ENCODE data around the gene ABCB6.

The ABCB6 gene

DNA sequence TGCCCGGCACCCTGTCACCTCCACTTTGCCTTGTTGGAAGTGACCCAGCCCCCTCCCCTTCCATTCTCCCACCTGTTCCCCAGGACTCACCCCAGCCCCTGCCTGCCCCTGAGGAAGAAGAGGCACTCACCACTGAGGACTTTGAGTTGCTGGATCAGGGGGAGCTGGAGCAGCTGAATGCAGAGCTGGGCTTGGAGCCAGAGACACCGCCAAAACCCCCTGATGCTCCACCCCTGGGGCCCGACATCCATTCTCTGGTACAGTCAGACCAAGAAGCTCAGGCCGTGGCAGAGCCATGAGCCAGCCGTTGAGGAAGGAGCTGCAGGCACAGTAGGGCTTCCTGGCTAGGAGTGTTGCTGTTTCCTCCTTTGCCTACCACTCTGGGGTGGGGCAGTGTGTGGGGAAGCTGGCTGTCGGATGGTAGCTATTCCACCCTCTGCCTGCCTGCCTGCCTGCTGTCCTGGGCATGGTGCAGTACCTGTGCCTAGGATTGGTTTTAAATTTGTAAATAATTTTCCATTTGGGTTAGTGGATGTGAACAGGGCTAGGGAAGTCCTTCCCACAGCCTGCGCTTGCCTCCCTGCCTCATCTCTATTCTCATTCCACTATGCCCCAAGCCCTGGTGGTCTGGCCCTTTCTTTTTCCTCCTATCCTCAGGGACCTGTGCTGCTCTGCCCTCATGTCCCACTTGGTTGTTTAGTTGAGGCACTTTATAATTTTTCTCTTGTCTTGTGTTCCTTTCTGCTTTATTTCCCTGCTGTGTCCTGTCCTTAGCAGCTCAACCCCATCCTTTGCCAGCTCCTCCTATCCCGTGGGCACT lies 36.2 kb downstream of the ABCB6 start:
- peak; percentile 26 for DNase-seq

DNA sequence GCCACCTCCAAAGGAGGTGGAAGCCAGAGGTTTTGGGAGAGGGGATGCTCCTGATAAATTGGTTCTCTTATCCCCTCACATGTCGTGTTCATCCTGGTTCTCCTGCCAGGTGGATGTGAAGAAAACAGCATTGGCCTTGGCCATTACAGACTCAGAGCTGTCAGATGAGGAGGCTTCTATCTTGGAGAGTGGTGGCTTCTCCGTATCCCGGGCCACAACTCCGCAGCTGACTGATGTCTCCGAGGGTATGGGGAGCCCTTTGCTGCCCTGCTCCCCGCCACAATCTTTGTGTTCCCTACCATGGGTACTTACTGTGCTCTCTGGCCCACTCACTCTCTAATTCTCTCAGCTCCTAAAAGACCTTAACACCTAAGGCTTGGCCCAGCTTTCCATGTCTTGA lies 37.2 kb downstream of the ABCB6 start:
- DNase-seq = no peak

DNA sequence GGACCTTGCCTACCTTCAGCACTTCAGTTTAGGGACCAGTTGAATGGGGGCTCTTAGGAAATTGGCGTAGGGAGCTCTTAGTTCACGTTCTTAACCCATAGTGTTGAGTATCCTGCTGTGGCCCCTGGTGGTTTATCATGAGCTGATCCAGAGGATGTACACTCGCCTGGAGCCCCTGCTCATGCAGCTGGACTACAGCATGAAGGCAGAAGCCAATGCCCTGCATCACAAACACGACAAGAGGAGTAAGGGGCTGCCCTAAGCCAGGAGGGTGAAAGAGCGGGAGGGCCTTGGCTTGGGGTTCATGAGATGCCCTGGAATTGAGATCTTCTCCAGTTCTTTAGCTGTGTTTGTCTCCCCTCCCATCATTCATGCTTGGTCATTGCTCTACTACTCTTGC lies 37.8 kb downstream of the ABCB6 start:
- no peak for DNase-seq

DNA sequence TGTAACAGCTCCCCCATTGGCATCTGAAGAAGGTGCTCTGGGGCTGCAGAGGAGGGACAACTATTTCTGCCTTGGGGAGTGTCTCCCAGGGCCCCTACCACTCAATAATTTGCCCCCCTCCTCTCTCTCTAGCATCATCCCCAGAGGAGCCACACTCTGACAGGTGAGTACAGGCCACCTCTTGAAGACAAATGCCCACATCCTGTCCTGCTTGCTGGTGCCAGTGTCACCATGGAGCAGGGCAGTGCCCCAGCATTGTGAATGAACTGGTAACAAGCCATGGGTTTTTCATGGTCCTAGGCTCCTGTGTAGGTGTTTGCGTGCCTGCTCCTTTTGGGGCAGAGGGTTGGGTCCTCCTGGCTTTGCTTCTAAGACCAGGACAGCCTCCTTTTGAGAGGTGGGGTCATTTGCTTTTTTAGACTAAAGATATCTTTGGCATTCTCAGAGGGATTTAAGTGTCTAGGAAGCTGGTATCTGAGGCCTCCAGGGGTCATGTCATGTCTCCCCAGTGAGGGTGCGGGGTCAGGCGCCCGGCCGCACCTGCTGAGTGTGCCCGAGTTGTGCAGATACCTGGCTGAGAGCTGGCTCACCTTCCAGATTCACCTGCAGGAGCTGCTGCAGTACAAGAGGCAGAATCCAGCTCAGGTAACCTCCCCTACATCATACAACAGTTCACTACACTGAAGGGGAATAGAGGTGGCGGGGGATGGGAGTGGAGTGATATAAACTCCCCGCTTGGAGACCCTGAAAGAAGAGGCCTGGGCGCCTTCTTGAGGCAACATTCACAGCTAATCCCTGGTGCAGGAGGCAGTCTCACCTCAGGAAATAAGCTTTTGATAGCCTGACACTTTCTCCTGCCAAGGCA lies 38.9 kb downstream of the ABCB6 start:
- DNase-seq = no peak

DNA sequence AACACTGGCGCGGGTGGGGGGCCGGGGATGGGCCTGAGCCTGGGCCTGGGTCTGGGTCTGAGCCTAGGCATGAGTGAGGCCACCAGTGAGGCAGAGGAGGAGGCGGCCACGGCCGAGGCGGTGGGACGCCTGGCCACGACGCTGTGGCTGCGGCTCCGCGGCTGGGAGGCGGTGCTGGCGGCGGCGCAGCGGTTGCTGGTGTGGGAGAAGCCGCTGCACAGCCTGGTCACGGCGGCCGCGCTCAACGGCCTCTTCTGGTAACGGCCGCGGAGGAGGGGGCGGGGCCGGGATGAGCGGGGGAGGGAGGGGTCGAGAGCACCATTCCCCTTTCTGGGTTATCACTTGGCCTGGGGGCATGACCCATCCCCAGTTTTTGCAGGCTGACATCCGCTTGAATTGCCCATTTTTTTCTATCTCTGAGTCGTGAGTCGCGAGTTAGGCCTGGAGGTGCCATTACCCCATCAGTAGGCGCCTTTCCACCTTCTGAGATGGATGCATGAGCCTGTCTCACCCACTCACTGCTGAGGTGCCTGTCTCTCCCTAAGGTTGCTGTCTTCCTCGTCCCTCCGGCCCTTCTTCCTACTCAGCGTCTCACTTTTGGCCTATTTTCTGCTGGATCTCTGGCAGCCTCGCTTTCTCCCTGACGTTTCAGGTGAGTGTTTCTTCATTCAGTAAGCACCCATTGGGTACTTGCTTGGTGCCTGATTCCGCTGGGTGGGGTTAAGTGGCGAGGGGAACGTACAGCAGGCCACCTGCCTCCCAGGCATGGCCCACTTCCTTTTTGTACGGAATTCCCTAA lies 40.2 kb downstream of the ABCB6 start:
- DNase-seq = peak; percentile 42

DNA sequence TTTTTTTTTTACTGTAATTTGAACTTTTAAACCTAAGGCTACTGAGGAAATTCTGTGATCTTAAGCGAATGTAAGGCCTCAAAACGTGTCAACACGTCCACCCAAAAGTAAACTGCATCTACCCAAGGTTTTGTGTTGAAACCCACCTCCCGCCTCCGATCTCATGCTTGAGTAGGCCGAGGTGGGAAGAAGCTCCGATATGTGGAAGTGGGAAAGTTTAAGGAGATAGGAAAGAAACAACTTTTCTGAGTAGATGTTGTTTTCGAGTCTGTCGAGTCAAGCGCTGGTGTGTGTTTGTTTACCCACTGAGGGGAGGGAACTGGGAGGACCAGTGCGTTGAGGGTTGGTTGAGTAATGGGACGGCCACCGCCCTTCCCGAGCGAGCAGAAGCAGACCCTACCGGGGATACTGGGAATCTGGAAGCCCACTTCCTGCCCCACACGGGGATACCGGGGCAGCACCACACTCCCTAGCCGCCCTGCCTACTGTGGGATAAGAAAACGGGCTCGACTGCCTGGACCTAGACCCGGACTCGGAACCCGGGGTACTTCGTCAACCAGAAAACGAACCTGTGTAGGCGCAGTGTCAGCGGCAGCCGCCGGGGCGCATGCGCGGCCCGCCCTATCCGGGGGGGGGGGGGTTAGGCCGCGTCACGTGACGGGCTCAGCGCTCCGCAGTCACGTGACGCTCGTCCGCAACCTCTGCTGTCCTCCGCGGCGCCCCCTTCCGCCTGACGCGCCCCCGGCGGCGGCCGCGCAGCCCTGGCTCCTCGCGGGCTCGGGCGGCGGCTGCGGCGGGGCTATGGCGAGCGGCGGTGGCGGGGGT lies 41.0 kb downstream of the ABCB6 start, which contains the start of gene RETREG2:
Gene RETREG2 (plus strand): TSS at position 724 of the 825 bp plus-strand sequence. CDS start 78 bp downstream, at position 802.
- DNase-seq = peak; percentile 82

DNA sequence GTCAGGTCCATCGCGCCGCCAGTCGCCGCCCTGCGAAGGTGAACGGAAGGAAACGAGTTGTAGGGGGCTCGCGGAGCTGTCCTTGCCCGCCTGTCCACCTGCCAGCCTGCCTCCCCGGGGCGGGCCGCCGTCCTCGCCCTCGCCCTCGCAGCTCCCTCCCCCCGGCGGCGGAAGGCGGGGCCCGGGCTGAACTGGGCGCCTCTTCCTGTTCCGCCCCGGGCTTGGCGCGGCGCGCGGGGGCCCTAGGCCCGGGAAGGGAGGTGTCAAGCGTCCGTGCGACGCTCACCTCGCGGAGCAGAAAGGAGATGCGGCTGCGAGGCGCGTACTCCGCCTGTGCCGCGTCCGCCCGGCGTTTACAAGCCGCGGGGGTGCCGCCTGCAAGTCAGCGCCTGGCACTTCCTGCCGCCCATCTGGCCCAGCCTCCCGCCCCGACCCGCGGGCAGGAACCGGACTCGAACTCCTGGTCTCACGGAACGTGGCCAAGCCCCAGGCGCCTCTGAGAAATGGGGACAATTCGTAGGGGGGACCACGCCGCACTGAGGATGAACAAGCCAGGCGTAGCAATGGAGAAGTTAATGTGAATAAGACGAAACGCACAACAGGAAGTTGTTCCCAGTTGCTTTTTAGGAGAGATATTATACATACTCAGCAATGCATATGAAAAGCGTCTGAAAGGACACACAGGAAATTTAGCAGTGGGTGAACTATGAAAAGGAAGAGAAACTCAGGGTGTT lies 41.8 kb downstream of the ABCB6 start, which contains the start of gene CNPPD1:
Gene CNPPD1 (minus strand): TSS at position 108 of the 734 bp plus-strand sequence. CDS start 97 bp downstream, at position 11.
- DNase-seq = peak; percentile 90

DNA sequence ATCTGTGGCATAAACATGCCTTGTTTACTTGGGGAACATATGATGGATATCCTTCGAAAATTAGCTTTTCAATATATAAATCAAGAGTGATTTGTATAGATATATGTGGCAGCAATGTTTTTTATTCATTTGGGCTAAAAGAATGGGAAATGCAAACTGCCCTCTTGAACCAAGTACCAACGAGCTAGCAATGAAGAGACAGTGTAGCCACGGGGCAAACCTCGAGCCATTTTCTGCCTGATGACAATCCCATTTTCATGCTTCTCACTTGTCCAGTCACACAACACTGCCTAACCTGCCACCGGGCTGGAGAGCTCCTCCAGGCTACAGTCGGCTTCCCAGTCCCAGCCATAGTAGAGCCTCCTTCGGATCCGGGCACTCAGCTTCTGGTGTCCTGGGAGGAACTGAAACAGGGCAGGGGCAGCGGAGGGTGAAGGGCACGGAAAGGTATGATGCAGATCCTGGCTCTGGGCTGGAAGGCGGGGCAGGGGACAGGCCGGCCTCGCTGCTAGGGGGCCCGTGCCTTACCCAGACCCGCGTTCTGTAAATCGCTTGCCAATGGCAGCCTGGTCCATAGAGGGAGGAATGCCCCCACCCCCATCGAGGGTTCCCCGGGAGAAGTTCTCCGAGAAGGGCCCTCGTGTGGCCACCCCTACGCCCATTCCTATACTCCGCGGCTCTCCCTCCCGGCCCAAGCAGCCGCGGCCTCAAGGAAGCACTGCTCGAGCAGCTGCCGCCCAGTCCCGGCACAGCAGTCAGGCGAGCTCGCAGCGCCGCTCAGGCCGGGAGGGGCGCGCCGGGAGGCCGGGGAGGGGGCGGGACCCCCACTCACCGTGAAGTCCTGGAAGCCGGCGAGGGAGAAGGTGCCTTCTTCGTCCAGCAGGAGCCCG lies 42.6 kb downstream of the ABCB6 start:
- DNase-seq = peak; percentile 41

DNA sequence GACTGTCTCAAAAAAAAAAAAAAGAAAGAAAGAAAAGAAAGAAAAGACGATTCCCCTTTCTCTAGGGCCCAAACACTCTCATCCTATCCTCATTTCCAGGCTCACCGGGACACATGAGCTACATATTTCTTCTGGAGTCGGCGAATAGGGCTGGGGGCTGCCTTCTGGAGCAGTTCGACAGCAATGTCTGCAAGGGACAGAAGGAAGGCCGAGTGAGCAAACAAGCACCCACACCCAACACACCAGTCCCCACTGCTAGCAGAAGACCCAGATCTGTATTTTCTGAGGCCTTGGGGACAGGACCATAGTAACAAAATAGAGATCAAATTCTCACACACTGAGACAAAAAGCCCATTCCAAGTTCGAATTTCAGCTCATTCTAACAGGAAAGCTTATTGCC lies 43.3 kb downstream of the ABCB6 start:
- DNase-seq = no peak

DNA sequence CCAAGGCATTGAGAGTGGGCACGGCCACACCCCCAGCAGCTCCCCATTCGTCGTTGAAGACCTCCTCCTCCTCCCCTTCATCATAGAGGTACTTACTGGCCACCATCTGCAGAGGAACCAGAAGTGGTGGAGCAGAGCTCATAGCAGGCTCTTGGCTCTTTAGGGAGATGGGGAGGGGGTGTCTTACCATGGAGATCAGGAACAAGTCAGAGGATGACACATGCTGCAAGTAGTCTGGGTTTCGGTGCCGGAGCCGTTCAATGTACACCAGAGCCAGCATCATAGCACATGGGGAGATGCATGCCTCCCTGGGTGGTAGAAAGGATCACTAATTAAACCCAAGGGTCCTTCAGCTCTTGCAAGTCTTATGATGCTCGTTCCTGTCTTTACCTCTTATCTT lies 44.0 kb downstream of the ABCB6 start:
- no peak for DNase-seq

DNA sequence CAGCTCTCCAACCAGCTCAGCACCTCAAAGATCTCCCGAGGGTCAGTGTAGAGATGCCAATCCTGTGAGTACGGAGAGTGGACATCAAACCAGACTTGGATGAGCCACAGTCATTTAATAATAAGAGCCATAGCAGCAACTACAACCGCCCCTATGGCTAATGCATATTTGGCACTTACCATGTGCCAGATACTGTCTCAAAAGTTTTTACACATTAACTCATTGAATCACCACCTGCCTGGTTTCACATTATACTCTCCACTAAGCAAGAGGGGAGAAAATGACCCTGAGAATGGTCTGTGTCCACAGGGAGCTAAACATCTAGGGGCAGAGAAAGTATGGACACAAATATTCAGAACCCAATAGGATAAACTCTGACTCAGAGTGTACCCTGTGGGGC lies 44.6 kb downstream of the ABCB6 start:
- DNase-seq = no peak

DNA sequence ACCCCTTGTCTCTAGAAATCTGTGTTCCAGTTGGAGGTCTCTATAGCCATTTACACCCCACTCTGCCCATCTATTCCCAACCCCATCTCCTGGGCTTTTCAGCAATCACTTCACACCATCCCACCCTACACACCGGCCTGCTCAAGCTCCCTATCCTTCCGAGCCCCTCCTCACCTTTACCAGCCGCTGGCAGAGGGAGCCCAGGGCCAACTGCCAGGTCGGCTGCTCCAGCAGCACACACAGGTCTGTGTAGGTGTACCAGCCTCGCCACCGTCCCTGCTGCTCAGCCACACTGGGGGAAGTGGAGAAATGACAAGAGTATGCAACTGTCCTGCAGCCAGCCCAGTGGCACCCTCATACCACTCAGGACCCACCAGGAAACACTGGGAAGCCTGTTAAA lies 45.6 kb downstream of the ABCB6 start:
- DNase-seq = no peak

DNA sequence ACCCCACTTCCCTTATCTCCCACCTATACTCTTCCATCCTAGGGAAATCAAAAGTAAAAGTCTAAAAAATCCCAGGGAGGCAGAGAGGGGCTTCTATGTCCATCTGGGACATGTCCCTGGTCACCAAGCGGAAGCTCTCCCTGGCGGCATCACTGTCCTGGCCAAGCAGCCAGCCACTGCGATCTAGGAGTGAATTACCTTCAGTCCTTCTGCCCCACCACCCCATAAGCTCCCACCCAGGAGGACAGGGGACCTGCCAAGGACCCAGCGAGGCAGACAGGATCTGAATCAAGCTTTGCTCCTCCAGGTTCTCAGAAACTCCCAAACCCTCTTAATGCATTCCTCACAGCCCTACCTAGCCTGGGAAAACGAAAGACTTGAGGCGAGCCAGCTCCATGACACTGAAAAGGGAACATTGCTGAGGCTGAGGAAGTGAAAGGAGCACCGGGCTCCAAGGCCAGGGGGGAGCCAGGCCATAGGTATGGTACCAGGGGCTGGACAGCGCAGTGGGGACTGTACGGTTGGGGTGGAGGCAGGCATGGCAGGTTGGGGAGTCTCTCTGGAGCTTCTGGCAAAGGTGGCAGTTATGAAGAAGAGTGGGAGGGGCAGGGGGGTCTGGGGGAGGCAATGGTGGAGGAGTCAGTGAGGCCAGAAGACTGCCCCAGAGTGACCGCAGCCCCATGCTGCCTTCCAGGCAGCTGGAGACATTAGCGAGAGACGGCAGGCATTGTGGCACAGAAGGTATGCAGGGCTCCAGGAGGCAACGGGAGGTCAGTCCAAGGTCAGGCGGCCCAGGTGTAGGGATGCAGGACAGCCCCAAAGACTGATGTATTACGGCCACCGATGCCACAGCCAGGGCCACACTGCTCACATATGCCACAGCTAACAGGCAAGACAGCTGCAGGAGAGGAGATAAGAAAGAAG lies 46.3 kb downstream of the ABCB6 start:
- DNase-seq = no peak

DNA sequence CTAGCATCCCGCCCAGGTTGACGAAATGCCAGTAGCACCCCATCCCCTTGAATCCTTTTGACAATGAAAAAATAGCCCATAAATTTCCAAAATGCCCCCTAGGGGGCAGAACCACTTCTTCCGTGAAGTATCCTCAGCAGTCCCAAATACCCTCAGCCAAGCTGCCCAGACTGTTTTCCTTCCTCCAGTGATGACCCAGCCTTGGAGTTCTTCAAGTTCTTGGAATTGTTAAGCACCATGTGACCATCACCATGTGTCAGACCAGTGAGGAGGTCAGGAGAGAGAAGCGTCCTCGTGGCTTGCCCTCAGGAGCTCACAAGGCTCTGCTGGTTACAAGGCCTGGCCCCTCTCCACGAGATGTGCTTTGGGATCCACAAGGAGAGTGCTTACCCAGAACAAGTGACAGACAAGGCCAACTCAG lies 47.5 kb downstream of the ABCB6 start:
- peak; percentile 30 for DNase-seq

DNA sequence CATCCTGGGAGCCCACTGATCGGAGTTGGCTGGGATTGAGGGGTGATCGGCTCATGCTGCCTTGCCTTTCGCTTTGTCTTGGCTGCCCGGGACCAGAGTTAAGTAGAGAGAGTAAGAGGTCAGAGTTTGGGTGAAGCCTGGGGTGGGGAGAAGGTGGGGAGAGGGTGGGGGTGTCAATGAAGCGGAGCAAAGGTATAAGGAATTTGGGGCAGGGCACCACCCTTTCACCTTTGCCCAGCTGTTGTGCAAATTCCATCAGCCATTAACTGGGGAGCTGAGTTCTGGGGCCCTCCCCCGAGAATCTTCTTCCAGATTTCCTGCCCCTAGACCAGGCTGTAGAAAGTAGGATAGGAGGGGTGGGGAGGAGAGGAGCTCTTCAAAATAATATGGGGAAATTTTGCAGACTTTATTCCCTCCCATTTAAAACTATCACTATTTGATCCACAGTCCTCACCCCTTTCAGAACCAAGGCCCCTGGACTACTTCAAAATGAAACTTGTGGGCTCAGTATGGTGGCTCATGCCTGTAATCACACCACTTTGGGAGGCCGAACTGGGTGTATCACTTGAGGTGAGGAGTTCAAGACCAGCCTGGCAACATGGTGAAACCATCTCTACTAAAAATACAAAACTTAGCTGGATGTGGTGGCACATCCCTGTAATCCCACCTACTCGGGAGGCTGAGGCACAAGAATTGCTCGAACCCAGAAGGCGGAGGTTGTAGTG lies 48.7 kb downstream of the ABCB6 start, which contains the start of gene SLC23A3:
Gene SLC23A3 (minus strand): TSS at position 100 of the 725 bp plus-strand sequence. CDS start 45 bp downstream, at position 55.
- peak; percentile 28 for DNase-seq

DNA sequence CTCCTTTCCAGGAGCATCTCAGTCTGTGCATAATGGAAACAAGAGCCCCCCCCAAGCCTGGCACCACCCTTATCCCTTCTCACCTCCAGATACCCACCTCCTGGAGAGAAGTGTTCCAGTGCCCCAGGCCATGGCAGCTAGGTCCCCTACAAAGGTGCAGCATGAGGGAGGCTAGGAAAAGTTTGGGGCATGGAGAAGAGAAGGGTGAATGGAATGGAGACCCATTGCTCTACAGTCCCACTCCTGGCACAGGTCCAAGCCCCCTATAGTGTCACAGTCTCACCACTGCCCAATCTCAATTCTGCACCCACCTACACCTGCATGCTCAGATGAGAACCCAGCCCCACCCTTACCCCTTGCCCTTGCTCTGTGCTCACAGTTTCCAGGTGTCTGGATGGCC lies 49.8 kb downstream of the ABCB6 start:
- no peak for DNase-seq

DNA sequence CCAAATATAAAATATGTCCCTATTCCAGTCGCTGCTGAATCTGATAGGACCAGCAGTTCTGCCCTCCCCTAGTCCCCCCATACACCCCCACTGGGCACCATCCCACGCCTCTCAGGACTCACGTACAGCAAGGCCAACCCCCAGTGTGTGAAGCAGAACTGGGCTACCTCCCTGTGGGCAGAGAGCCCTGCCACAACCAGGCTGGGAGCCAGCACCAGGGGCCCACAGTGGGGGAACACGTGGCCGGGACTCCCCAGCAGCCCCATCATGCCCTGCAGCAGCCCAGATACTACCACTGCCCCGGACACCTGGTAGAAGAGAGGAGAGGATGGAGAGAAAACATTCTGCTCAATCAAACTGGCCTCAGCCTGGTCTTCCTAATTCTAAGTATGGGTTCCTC lies 50.2 kb downstream of the ABCB6 start:
- no peak for DNase-seq

DNA sequence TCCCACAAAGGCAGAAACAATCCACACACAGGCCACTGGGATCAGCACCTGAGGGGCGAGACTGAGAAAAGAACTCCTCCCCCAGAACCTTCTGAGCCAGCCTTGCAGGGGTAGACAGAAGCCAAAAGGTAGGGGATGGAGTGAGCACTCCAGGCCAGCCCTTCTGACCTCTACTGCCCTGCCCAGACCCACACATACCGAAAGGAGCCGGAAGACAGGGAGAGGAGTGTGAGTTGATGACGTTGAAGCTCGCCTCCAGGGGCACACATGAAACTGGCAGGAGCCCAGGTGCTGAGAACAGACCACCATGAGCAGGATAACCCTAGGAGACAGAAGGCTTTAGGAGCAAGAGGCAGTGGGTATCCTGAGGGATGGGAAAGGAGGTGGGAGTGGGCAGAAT lies 50.8 kb downstream of the ABCB6 start:
- DNase-seq = no peak
